SK-N-SH treated with all-trans-retinoic acid at 6 μM for 48 hours (cell line): ENCODE data around the gene MAP2K1.

Experiments
- CSDC2 ChIP-seq: fragments of 250-450 bp; sonication (Bioruptor Pico); IDR thresholded peaks from 2 replicates; pipeline ENCODE4 v1.5.0; 2020; ENCODE audit warnings: mild to moderate bottlenecking, moderate library complexity
- ZNF70 ChIP-seq: fragments of 450-650 bp; formaldehyde crosslinking; IDR thresholded peaks from 2 replicates; pipeline ENCODE4 v1.5.0; 2020; ENCODE audit warnings: mild to moderate bottlenecking, moderate library complexity

- TF ChIP-seq ZNF70 (CRISPR knock-in tag) (no peak), CSDC2 (CRISPR knock-in tag) (no peak)
Measured at GRCh38 chr15:66429546-66429945, 42.8 kb downstream of the MAP2K1 start.
